GM19043 (cell line): ENCODE results near the gene ATP2A2.
"Not testable (repeated sequence)": the region's sequence is repeated elsewhere in the genome, so short reads cannot be mapped to it uniquely, and the experiment has no call there.

Experiments
- ATAC-seq: cut with Tn5 transposase; IDR thresholded peaks from one replicate; pipeline ENCODE4 v1.9.1; 2021; ENCODE audit warnings: low read depth; ENCODE audit not compliant: unreplicated experiment

The ATP2A2 gene

DNA sequence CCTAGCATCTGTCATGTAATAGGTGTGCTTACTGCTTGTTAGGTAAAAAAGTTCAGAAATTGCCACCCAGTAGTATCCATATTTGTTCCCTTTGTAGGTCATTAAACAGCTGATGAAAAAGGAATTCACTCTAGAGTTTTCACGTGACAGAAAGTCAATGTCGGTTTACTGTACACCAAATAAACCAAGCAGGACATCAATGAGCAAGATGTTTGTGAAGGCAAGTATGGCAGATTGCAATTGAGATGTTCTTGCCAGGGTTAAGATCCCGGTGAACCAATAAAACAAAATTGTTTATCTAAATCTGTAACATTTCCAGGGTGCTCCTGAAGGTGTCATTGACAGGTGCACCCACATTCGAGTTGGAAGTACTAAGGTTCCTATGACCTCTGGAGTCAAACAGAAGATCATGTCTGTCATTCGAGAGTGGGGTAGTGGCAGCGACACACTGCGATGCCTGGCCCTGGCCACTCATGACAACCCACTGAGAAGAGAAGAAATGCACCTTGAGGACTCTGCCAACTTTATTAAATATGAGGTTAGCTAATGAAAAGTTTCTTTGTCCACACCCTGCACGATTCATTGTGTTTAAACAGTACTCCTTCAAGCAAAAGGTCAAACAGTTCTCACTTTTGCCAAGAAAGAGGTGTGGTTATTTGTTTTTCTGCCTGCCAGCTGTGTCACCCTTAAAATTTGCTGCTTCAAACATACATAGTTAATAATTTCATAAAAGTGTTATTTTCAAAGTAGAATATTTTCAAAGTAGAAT is 58.3 kb downstream of the ATP2A2 start:
- no peak for ATAC-seq

DNA sequence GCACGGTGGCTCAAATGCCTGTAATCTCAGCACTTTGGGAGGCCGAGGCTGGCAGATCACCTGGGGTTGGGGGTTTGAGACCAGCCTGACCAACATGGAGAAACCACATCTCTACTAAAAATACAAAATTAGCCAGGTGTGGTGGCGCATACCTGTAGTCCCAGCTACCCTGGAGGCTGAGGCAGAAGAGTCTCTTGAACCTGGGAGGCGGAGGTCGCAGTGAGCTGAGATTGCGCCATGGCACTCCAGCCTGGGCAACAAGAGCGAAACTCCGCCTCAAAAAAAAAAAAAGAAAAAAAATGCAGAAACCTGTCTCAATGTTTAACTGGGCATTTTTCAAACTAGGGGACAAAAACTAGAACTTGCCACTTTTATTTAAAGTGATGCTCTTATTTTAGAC is 59.2 kb downstream of the ATP2A2 start:
- not testable (repeated sequence) for ATAC-seq

DNA sequence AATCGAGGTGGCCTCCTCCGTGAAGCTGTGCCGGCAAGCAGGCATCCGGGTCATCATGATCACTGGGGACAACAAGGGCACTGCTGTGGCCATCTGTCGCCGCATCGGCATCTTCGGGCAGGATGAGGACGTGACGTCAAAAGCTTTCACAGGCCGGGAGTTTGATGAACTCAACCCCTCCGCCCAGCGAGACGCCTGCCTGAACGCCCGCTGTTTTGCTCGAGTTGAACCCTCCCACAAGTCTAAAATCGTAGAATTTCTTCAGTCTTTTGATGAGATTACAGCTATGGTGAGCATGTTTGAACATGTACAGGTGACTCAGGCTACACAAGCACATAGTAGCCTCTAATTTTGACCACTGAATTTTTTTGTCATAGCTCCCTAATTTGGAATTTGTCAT is 59.7 kb downstream of the ATP2A2 start:
- ATAC-seq = no peak

DNA sequence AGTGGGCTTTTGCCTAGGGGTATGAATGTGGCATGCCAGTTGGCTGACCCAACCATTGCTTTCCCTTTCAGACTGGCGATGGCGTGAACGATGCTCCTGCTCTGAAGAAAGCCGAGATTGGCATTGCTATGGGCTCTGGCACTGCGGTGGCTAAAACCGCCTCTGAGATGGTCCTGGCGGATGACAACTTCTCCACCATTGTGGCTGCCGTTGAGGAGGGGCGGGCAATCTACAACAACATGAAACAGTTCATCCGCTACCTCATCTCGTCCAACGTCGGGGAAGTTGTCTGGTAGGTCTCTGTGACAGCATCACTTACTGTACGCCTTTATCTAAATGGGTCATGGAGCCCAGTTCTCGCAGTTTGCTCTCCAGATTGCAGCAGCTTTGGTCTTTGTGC is 61.1 kb downstream of the ATP2A2 start:
- no peak for ATAC-seq

DNA sequence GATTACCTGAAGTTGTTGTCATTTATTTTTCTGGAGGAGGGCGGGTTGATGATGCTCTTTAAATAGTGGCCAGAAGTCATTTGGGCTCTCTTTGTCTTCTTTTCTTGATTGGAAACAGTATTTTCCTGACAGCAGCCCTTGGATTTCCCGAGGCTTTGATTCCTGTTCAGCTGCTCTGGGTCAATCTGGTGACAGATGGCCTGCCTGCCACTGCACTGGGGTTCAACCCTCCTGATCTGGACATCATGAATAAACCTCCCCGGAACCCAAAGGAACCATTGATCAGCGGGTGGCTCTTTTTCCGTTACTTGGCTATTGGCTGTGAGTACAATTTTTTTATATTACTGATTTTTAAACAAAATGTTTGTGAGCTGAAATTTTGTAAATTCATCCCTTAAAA is 62.1 kb downstream of the ATP2A2 start:
- ATAC-seq = no peak

DNA sequence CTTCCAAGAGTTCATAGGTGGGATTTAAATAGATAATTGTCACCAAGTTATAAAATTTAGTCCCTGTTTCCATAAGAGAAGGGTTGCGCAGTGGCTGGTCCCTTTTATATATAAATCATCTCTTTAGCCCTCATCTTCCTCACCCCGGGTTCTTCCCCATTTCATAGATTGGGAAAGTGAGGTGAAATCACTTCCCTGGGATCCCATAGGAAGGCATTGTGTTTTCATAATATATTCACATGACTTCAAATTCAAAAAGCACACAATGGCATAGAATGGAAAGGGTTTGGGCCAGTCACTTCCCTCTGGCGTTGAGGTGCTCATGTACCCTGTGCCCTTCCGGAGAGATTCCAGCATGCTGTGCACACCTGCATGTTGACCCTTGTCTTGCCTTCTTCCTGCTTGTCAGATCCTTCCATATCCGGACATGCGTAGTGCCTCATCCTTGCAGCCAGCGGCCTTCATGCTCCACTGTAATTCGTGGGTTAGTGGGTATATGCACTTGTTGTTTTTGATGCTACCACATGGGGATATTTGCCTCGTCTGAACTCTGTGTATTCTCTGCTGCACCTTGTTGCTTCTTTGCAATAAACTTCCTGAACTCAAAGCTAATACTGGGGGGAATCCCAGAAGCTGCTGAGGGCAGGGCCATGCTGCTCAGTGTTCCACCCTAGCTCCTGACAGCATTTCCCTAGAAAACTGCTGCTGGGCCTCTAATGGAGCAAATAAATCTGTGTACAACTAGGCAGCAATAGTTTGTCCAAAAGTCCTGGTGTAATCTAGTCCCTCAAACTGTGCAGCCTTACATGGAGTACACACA is 62.9 kb downstream of the ATP2A2 start:
- ATAC-seq = no peak

DNA sequence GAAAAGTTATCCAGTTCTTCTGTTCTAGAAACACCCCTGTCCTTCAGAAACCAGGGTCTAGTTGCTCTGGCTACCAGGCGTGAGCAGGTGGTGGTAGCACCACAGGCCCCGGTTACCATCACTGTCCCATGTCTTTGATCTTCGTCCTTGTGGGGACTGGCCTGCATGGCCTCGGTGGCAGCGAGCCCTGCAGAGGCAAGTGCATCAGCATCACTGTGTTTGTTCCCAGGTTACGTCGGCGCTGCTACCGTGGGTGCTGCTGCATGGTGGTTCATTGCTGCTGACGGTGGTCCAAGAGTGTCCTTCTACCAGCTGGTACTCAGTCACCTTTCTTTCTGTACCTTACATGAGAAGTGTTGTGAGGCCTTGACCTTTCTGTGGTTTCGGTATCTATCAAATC is 63.6 kb downstream of the ATP2A2 start:
- ATAC-seq = no peak

DNA sequence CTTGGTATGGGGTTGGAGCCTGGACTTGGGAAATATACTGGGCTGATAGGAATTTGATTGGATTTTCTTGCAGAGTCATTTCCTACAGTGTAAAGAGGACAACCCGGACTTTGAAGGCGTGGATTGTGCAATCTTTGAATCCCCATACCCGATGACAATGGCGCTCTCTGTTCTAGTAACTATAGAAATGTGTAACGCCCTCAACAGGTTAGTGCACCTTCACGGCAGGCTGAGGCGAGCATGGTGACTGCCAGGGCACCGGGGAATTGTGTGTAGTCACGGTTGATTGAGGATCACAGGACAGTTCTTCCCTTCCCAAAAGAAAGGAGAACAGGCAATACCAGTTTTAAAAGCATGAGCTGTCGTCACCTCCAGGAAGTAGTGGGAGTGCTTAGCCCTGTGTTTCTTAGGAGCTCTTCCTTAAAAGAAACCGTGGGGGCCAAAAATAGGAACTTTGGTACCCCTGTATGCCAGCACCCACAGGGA is 64.2 kb downstream of the ATP2A2 start:
- ATAC-seq = no peak

DNA sequence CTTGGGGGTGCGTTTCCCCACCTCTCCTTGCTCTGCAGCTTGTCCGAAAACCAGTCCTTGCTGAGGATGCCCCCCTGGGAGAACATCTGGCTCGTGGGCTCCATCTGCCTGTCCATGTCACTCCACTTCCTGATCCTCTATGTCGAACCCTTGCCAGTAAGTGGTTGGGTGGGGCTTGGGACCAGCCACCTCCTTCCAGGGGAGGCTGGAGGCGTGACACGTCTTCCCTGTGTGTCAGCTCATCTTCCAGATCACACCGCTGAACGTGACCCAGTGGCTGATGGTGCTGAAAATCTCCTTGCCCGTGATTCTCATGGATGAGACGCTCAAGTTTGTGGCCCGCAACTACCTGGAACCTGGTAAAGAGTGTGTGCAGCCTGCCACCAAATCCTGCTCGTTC is 64.9 kb downstream of the ATP2A2 start:
- ATAC-seq = no peak

DNA sequence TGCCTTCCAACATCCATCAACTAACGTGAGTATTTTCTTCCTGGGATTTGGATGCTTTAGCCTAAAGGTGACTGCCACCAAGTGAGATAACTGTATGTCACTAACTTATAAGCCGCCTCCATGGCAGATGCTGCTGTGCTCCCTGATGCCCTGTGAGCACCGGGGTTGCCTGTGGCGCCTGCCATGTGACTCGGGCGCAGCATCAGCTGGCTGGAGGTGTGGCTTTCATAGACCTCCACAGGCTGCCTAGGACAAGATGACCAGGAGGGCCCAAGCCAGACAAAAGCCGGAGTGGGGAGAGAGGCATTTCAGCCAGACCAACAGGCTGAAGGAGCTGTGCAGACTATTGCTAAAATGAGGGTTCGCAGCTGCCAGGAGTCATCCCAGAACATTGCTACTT is 66.7 kb downstream of the ATP2A2 start:
- ATAC-seq = no peak

DNA sequence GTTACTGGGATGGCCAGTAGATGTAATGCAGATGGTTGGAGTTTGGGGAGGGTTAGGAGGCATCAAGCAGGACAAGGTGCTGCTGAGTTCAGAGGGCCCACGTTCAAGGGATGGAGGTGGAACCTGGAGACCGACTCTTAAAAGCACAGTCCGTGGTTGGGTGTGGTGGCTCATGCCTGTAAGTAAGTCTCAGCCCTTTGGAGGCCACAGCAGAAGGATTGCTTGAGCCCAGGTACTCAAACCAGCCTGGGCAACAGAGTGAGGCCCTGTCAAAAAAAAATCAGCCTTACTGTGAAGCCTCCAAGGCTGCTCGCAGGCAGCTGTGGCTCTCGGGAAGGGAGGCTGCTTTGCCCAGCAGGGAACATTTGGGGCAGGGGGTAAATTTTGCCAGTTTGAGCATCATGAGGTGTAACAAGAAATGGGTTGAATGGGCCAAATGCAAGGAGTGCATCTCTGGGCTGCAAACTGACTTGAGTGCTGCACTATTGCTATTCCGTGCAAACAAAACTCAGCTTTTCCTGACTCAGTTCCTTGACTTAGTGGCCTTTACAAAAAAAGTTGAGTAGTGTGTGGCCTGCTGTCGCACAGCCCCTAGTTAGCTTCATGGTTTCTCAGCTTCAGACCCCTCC is 67.5 kb downstream of the ATP2A2 start:
- ATAC-seq = no peak

DNA sequence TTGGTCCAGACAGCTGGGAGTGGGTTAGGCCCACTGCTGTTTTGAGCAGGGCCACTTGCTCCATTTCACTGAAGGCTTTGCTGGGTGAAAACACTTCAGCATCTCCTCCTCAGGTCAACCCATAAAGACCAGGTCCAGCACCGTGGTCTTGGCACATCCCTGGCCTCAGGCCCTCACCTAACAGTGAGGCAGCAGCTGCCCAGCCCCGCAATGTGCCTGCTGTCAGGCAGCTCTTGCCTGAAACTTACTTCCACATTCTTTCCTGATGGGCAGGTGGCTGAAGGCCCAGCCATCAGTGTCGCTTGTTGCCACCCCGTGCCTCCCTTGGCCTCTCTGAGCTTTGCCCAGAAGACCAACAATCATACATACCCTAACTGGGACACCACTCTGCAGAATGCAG is 68.0 kb downstream of the ATP2A2 start:
- no peak for ATAC-seq

DNA sequence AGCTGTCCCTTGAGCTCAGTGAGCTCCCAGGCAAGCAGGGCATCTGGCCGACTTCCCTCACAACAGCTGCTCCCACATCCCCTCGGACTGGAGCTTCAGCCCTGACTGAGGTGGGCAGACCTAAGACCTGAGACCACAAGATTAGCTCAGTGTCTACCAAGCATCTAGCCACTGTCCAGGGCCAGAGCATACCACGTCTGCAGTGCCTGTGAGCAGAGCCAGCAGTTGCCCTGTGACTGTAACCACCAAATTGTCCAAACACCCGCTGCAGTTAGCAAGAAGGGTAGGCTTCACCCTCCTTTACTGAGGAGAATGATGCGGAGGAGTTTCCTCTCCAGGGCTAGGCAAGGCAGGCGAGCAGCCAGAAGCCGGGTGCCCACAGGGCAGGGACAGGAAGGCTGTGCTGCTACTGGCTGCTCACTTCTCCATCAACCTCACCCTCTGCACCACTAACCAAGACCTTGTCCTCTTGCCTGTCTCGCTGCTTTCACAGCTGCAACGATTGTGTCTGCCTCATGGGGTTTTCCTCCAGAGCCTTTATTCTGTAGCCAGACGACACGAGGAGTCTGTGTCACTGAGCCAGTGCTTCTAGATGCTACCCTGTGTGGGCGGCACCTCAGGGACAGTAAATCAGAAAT is 68.6 kb downstream of the ATP2A2 start:
- no peak for ATAC-seq

DNA sequence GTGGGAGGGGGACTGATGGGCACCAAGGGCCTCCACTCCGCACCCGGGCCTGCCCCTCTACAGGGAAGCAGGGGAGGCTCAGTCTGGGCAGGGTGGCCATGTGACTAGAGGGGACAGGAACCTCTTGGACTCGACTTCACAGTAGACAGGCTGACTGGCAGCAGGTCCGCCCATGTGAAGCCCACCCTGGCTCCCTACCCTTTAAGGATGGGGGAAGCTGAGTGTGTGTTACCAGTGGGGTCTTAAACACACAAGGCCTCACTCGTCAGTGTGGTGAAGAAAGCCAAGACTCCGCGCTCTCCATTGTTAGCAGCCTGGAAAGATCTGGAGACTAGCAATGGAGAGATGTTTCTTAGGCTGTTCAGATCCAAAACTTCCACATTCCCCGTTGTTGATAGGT is 70.1 kb downstream of the ATP2A2 start:
- no peak for ATAC-seq

DNA sequence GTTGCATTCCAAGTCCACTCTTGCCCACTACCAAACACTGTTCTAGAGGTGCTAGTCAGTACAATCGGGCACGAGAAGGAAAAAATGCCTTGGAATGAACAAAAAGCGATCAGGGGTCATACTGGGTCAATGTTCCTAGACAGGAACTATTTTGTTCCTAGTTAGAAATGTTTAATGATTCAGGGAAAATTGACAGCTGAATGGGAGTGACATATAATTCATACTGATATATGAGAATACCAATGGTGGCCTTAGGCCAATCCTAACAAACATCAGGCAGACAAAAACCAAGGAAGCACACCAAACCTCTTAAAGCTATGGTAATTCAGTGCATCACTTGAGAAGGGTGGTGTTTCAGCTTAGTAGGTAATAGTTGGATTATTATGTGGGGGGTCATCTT is 71.4 kb downstream of the ATP2A2 start:
- ATAC-seq = no peak

DNA sequence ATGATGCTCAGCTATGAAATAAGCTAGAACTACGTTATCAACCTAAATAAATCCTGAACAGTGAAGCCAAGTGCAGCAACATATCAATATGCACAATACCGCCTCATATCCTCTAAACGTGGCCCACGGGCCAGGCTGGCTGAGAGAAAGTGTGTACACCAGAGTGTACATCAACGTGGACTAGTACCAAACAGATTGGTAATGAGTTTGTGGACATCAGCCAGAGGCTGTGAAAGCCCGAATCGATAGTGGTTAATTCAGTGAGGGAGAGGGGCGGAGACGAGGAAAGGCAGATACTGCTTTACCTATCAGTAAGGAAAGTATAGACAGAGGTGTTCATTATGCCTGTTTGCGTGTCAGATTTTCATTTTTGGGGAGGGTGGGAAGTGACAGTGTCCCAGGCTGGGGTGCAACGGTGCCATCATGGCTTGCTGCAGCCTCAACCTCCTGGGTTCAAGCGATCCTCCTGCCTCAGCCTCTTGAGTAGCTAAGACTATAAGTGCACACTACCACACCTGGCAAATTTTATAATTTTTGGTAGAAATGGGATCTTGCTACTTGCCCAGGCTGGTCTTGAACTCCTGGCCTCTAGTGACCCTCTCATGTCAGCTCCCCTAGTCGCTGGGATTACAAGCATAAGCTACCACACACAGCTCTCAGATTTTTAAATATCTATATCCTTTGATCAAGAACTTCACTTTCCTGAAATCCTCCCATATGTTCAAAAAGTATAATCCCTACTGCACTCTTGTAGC is 72.3 kb downstream of the ATP2A2 start:
- ATAC-seq = no peak

DNA sequence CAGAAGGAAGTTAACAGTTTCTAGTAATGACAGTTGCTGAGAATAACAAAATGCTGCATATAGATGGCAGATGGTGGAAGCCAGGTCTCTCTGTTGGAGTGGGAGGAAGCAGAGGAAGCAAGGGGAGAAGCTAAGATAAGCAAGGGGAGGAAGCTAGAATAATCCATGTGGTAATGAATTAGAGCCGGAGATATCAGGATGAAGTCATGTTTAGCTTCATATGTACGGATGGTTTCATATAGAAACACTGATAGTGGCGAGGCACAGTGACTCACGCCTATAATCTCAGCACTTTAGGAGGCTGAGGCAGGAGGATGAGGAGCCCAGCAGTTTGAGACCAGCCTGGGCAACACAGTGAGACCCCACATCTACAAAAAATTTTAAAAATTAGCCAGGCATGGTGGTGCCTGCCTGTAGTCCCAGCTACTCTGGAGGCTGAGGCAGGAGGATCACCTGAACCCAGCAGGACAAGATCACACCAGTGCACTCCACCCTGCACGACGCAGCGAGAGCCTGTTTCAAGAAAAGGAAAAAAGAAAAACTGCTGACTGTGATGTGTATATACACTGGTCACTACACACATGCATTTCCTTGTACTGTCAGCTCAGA is 73.2 kb downstream of the ATP2A2 start:
- no peak for ATAC-seq

DNA sequence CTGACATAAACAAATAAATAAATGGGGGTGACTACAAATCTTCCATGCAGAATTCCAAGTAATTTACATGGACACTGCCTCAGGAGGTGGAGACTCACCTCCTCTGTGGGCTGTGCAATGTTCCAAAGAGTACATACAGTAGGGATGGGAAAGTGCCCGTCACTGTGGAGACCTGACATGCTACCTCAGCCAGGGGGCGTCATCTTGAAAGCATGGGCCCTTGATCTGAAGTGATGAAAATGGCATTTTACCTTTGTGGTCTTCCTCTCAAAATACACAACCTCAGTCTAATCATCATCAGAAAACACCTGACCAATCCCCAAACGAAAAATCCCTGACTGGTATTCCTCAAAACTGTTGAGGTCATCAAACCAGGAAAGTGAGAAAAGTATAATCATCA is 74.0 kb downstream of the ATP2A2 start:
- ATAC-seq = no peak

DNA sequence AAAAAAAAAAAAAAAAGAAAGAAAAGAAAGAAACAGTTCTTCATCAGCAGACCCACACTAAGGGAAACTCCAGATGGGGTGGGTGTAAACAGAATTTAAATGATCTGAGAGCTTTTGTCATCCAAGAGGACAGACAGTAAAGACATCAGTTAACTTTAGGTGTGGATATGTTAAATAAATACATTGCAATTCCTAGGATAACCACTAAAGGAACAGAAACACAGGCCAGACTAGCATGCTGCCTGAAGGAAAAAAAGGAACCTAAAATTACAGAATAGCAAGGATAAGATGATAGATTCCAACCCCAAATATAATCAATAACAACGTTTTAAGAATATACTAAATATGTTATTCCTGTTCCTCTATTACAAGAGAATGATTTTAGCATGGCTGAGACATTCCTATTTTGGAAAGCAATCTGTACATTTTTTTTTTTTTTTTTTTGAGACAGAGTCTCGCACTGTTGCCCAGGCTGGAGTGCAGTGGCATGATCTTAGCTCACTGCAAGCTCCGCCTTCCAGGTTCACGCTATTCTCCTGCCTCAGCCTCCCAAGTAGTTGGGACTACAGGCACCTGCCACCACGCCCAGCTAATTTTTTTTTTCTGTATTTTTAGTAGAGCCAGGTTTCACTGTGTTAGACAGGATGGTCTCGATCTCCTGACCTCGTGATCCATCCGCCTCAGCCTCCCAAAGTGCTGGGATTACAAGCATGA is 77.5 kb downstream of the ATP2A2 start:
- ATAC-seq = not testable (repeated sequence)
